PC-3 (cell line): ENCODE data around the gene IPCEF1.

Experiments used
- EZH2 ChIP-seq: fragments of 300-600 bp; sonication (generic); IDR thresholded peaks from one replicate; pipeline ENCODE4 v1.6.1; 2017; ENCODE audit warnings: antibody characterized with exemption, mild to moderate bottlenecking, low read length; ENCODE audit not compliant: unreplicated experiment
- TF ChIP-seq, protein P1 (sequence below): fragments of 300-600 bp; sonication (generic); conservative IDR thresholded peaks from 2 replicates; pipeline ENCODE4 v1.5.1; 2017; ENCODE audit warnings: antibody characterized with exemption, low read depth, mild to moderate bottlenecking, low read length

DNA sequence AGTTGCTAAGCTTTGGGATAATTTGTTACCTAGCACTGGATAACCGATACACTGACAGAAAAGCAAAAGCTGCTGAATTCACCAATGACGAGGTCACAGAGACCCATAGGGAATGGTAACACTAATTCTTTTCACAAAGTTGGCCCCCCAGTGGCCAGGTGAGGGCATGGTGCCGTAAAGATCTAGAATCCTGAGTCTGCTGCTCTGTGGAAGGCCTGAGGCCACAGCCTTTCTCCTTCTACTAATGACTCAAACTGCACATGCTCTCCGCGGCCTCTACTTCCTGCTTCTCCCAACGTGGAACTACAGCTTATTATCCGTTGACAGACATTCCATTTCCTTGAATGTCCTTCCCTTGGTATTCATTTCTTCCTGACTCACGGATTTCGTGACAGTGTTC, 190.5 kb downstream of the IPCEF1 start:
- TF ChIP-seq, protein P1, sequence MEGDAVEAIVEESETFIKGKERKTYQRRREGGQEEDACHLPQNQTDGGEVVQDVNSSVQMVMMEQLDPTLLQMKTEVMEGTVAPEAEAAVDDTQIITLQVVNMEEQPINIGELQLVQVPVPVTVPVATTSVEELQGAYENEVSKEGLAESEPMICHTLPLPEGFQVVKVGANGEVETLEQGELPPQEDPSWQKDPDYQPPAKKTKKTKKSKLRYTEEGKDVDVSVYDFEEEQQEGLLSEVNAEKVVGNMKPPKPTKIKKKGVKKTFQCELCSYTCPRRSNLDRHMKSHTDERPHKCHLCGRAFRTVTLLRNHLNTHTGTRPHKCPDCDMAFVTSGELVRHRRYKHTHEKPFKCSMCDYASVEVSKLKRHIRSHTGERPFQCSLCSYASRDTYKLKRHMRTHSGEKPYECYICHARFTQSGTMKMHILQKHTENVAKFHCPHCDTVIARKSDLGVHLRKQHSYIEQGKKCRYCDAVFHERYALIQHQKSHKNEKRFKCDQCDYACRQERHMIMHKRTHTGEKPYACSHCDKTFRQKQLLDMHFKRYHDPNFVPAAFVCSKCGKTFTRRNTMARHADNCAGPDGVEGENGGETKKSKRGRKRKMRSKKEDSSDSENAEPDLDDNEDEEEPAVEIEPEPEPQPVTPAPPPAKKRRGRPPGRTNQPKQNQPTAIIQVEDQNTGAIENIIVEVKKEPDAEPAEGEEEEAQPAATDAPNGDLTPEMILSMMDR: peak; percentile 48
- no peak for TF ChIP-seq EZH2
